ENCODE results near the gene GPR37.

Gene GPR37

GRCh38 chr7:124765401-124766352 lies at the start of gene GPR37:
Gene GPR37 (minus strand): TSS chr7:124765792. CDS start chr7:124764976, 816 bp downstream.
- peak; percentile 55 to 86 (median 78) for DNase-seq

GRCh38 chr7:124813994-124814798 lies 48.6 kb upstream of the GPR37 start:
- DNase-seq, result no peak

GRCh38 chr7:124812764-124813163 lies 47.2 kb upstream of the GPR37 start:
- DNase-seq, result no peak

- no peak for DNase-seq
Observed at GRCh38 chr7:124811341-124811740, 45.7 kb upstream of the GPR37 start.

- DNase-seq, result no peak
Observed at GRCh38 chr7:124810605-124811004, 45.0 kb upstream of the GPR37 start.

- DNase-seq, result no peak
Observed at GRCh38 chr7:124808206-124808605, 42.6 kb upstream of the GPR37 start.

- DNase-seq, result no peak
Observed at GRCh38 chr7:124801330-124801895, 35.8 kb upstream of the GPR37 start.

- no peak for DNase-seq
Observed at GRCh38 chr7:124800386-124800785, 34.8 kb upstream of the GPR37 start.

- no peak for DNase-seq
Observed at GRCh38 chr7:124799448-124799847, 33.9 kb upstream of the GPR37 start.

- no peak for DNase-seq
Observed at GRCh38 chr7:124796771-124797170, 31.2 kb upstream of the GPR37 start.

- no peak for DNase-seq
Observed at GRCh38 chr7:124792696-124793095, 27.1 kb upstream of the GPR37 start.

GRCh38 chr7:124792002-124792401 lies 26.4 kb upstream of the GPR37 start:
- no peak for DNase-seq

- DNase-seq, result peak in 1 of 3 experiments; percentile 42
Observed at GRCh38 chr7:124791426-124791825, 25.8 kb upstream of the GPR37 start.

- DNase-seq, result no peak
Observed at GRCh38 chr7:124790645-124791044, 25.1 kb upstream of the GPR37 start.

GRCh38 chr7:124785994-124786393 lies 20.4 kb upstream of the GPR37 start:
- no peak for DNase-seq

- peak; percentile 37 to 79 (median 60) for DNase-seq
Observed at GRCh38 chr7:124784879-124785818, 19.6 kb upstream of the GPR37 start.

- peak in 1 of 3 experiments; percentile 27 for DNase-seq
Observed at GRCh38 chr7:124783271-124783670, 17.7 kb upstream of the GPR37 start.

GRCh38 chr7:124781907-124782734 lies 16.5 kb upstream of the GPR37 start:
- DNase-seq, result no peak

- no peak for DNase-seq
Observed at GRCh38 chr7:124781418-124781817, 15.8 kb upstream of the GPR37 start.

GRCh38 chr7:124780608-124781007 lies 15.0 kb upstream of the GPR37 start:
- no peak for DNase-seq

GRCh38 chr7:124780056-124780455 lies 14.5 kb upstream of the GPR37 start:
- peak in 1 of 3 experiments; percentile 27 for DNase-seq

Data from NCI-H1417 (cell line).